CD4-positive, alpha-beta T cell treated with Interferon alpha-2 for 1 hour (primary cell): ENCODE data around the gene PRKD1.

ENCODE experiments used
- DNase-seq, 2 donors: peaks; one replicate each; pipeline ENCODE4 v3.0.0-alpha.2; 2020 to 2022

PRKD1 gene

GRCh38 chr14:29654901-29655550 is 272.6 kb downstream of the PRKD1 start:
- DNase-seq: no peak

GRCh38 chr14:29653303-29653702 is 274.3 kb downstream of the PRKD1 start:
- no peak for DNase-seq

- no peak for DNase-seq
Measured at GRCh38 chr14:29652571-29652970, 275.1 kb downstream of the PRKD1 start.

GRCh38 chr14:29650554-29651269 is 276.9 kb downstream of the PRKD1 start:
- DNase-seq: no peak

GRCh38 chr14:29649170-29649569 is 278.5 kb downstream of the PRKD1 start:
- no peak for DNase-seq

- DNase-seq: no peak
Measured at GRCh38 chr14:29648045-29648444, 279.6 kb downstream of the PRKD1 start.

- DNase-seq: no peak
Measured at GRCh38 chr14:29645117-29645516, 282.5 kb downstream of the PRKD1 start.

GRCh38 chr14:29643433-29644211 is 284.0 kb downstream of the PRKD1 start:
- DNase-seq: no peak

- no peak for DNase-seq
Measured at GRCh38 chr14:29637411-29637810, 290.2 kb downstream of the PRKD1 start.

- DNase-seq: no peak
Measured at GRCh38 chr14:29636870-29637269, 290.8 kb downstream of the PRKD1 start.

- DNase-seq: no peak
Measured at GRCh38 chr14:29630566-29631160, 297.0 kb downstream of the PRKD1 start.

- no peak for DNase-seq
Measured at GRCh38 chr14:29629839-29630238, 297.8 kb downstream of the PRKD1 start.

- DNase-seq: no peak
Measured at GRCh38 chr14:29627137-29627536, 300.5 kb downstream of the PRKD1 start.

GRCh38 chr14:29618323-29619067 is 309.2 kb downstream of the PRKD1 start:
- DNase-seq: no peak

- DNase-seq: no peak
Measured at GRCh38 chr14:29616922-29617321, 310.7 kb downstream of the PRKD1 start.

GRCh38 chr14:29608861-29609260 is 318.8 kb downstream of the PRKD1 start:
- no peak for DNase-seq

- no peak for DNase-seq
Measured at GRCh38 chr14:29607169-29607568, 320.5 kb downstream of the PRKD1 start.

GRCh38 chr14:29603696-29604095 is 324.0 kb downstream of the PRKD1 start:
- no peak for DNase-seq

- DNase-seq: no peak
Measured at GRCh38 chr14:29601616-29602015, 326.0 kb downstream of the PRKD1 start.

GRCh38 chr14:29587761-29588470 is 339.7 kb downstream of the PRKD1 start:
- no peak for DNase-seq

GRCh38 chr14:29587046-29587445 is 340.6 kb downstream of the PRKD1 start:
- no peak for DNase-seq

- DNase-seq: no peak
Measured at GRCh38 chr14:29584992-29585391, 342.7 kb downstream of the PRKD1 start.
